ENCODE data around the gene CDH24. TPM values are rescaled to one million over a fixed set of nuclear protein-coding genes. Genes with fewer than 3 reads are reported as not detected.

The CDH24 gene
- total and polyA plus RNA-seq, 2 of the 13 experiments (the other 11 are each of a cell fraction or from before 2014, with no cell fraction given) = 0.69 to 0.99 TPM

DNA sequence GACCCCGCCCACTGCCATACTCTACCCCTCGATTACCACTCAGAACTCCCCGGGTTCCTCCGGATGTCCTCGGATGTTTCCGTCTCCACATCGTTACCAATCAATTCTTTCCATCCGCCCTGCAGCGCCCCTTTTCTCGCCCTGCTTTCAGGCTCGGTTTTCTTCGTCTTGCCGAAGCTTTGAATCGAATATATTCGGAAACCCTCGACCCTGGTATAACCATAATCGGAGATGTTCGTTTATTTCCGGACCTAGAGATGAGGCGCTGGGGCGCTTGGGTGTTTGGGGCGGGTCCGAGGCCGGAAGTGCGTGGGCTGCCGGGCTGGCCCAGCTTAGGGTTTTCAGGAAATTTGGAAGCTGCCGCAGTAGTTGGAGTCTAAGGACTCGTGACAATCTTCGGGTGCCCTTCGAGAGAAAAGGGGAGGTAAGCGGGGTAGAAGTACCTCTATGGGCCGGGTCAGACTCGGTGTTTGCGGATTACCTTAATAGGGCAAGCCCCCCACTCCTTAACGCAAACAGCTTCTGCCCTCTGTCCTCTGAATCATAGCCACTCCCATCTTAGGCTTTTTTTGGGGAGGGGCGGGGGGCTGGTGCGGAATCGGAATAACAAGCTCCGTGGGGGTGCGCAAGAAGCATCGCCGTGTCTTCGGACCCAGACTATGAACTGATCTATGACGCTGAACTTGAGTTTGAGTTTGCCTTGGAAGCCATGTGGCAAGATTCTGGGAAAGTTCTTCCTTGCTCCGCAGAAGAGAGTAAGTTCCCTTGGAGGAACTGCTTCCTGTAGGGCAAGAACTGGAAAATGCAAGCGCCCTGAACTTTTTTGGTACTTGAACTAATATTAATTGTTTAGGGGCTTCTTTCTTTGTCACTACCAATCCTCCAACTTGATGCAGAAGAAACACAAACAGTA, 38.1 kb upstream of the CDH24 start, which contains the start of gene C14orf119 (continued):
- TF ChIP-seq, protein P1, sequence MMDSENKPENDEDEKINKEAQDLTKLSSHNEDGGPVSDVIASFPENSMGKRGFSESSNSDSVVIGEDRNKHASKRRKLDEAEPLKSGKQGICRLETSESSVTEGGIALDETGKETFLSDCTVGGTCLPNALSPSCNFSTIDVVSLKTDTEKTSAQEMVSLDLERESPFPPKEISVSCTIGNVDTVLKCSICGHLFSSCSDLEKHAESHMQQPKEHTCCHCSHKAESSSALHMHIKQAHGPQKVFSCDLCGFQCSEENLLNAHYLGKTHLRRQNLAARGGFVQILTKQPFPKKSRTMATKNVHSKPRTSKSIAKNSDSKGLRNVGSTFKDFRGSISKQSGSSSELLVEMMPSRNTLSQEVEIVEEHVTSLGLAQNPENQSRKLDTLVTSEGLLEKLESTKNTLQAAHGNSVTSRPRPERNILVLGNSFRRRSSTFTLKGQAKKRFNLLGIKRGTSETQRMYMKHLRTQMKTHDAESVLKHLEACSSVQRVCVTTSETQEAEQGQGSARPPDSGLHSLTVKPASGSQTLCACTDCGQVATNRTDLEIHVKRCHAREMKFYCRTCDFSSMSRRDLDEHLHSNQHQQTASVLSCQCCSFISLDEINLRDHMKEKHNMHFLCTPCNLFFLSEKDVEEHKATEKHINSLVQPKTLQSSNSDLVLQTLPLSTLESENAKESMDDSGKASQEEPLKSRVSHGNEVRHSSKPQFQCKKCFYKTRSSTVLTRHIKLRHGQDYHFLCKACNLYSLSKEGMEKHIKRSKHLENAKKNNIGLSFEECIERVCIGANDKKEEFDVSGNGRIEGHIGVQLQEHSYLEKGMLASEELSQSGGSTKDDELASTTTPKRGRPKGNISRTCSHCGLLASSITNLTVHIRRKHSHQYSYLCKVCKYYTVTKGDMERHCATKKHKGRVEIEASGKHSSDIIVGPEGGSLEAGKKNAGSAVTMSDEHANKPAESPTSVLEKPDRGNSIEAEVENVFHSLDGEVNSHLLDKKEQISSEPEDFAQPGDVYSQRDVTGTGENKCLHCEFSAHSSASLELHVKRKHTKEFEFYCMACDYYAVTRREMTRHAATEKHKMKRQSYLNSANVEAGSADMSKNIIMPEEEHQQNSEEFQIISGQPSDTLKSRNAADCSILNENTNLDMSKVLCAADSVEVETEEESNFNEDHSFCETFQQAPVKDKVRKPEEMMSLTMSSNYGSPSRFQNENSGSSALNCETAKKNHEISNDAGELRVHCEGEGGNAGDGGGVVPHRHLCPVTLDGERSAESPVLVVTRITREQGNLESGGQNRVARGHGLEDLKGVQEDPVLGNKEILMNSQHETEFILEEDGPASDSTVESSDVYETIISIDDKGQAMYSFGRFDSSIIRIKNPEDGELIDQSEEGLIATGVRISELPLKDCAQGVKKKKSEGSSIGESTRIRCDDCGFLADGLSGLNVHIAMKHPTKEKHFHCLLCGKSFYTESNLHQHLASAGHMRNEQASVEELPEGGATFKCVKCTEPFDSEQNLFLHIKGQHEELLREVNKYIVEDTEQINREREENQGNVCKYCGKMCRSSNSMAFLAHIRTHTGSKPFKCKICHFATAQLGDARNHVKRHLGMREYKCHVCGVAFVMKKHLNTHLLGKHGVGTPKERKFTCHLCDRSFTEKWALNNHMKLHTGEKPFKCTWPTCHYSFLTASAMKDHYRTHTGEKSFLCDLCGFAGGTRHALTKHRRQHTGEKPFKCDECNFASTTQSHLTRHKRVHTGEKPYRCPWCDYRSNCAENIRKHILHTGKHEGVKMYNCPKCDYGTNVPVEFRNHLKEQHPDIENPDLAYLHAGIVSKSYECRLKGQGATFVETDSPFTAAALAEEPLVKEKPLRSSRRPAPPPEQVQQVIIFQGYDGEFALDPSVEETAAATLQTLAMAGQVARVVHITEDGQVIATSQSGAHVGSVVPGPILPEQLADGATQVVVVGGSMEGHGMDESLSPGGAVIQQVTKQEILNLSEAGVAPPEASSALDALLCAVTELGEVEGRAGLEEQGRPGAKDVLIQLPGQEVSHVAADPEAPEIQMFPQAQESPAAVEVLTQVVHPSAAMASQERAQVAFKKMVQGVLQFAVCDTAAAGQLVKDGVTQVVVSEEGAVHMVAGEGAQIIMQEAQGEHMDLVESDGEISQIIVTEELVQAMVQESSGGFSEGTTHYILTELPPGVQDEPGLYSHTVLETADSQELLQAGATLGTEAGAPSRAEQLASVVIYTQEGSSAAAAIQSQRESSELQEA (CRISPR knock-in tag; IDR thresholded peaks at IDR 0.05; ENCODE audit: not compliant biosample characterization) = peak; percentile 20
- TF ChIP-seq, protein P2, sequence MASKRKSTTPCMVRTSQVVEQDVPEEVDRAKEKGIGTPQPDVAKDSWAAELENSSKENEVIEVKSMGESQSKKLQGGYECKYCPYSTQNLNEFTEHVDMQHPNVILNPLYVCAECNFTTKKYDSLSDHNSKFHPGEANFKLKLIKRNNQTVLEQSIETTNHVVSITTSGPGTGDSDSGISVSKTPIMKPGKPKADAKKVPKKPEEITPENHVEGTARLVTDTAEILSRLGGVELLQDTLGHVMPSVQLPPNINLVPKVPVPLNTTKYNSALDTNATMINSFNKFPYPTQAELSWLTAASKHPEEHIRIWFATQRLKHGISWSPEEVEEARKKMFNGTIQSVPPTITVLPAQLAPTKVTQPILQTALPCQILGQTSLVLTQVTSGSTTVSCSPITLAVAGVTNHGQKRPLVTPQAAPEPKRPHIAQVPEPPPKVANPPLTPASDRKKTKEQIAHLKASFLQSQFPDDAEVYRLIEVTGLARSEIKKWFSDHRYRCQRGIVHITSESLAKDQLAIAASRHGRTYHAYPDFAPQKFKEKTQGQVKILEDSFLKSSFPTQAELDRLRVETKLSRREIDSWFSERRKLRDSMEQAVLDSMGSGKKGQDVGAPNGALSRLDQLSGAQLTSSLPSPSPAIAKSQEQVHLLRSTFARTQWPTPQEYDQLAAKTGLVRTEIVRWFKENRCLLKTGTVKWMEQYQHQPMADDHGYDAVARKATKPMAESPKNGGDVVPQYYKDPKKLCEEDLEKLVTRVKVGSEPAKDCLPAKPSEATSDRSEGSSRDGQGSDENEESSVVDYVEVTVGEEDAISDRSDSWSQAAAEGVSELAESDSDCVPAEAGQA (IDR thresholded peaks at IDR 0.05; ENCODE audit: low read depth) = peak; percentile 1; the same call in 1 of the 2 replicates
- TF ChIP-seq, protein P2 (CRISPR knock-in tag; IDR thresholded peaks at IDR 0.05; ENCODE audit: borderline replicate concordance) = 0 out of 2 replicates have a peak, but pooled peaks have one; percentile 57
- TF ChIP-seq ZNF883 (CRISPR knock-in tag; IDR thresholded peaks at IDR 0.05; ENCODE audit: not compliant biosample characterization) = peak; percentile 43
- TF ChIP-seq ZNF775 (CRISPR knock-in tag; IDR thresholded peaks at IDR 0.05; ENCODE audit: borderline replicate concordance) = peak; percentile 19
- TF ChIP-seq RARA (CRISPR knock-in tag; IDR thresholded peaks at IDR 0.05) = 0 out of 2 replicates have a peak, but pooled peaks have one; percentile 41
- no peak for TF ChIP-seq ZNF776 (CRISPR knock-in tag; IDR thresholded peaks at IDR 0.05)
- TF ChIP-seq, protein P3, sequence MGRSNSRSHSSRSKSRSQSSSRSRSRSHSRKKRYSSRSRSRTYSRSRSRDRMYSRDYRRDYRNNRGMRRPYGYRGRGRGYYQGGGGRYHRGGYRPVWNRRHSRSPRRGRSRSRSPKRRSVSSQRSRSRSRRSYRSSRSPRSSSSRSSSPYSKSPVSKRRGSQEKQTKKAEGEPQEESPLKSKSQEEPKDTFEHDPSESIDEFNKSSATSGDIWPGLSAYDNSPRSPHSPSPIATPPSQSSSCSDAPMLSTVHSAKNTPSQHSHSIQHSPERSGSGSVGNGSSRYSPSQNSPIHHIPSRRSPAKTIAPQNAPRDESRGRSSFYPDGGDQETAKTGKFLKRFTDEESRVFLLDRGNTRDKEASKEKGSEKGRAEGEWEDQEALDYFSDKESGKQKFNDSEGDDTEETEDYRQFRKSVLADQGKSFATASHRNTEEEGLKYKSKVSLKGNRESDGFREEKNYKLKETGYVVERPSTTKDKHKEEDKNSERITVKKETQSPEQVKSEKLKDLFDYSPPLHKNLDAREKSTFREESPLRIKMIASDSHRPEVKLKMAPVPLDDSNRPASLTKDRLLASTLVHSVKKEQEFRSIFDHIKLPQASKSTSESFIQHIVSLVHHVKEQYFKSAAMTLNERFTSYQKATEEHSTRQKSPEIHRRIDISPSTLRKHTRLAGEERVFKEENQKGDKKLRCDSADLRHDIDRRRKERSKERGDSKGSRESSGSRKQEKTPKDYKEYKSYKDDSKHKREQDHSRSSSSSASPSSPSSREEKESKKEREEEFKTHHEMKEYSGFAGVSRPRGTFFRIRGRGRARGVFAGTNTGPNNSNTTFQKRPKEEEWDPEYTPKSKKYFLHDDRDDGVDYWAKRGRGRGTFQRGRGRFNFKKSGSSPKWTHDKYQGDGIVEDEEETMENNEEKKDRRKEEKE (IDR thresholded peaks at IDR 0.05) = no peak
- peak; percentile 21; the same call in 1 of the 2 replicates for TF ChIP-seq ZIK1 (CRISPR knock-in tag; IDR thresholded peaks at IDR 0.05; ENCODE audit: borderline replicate concordance, low read depth)
- peak; percentile 60; the same call in 1 of the 2 replicates for TF ChIP-seq MIXL1 (CRISPR knock-in tag; IDR thresholded peaks at IDR 0.05)
